ENCODE results near the gene TGOLN2.
"Not testable (repeated sequence)": the region's sequence is repeated elsewhere in the genome, so short reads cannot be mapped to it uniquely, and the experiment has no call there.

The TGOLN2 gene

DNA sequence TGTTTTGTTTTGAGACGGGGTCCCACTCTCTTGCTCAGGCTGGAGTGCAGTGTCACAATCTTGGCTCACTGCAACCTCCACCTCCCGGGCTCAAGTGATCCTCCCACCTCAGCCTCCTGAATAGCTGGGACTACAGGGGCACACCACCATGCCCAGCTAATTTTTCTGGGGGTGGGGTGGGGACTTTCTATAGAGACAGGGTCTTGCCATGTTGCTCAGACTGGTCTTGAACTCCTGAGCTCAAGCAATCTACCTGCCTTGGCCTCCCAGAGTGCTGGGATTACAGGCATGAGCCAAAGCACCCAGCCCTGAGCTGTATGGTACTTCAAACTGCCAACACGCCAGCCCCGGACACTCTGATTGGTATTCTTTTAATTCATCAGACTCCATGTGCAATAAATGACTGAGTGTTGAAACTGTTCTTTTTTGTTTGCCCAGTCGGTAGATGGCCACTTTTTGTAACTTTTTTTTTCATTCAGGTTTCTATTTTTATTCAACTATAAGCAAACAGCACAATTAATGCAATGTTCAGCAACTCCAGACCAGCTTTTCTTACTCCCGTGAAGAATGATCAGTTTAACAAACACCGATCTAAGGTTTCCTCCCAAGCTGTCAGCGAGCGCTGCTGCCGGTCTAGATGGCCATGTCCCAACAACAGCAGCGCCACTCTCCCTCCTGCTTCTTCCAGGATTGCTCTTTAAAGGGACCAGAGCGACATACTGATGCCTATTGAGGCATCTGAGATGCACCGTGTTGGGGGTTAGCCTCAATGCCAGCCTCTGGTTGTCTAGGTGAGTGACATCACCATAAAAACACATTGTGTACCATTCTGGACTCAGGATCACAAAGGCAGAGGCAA, 12.5 kb upstream of the TGOLN2 start:
- no peak for DNase-seq (ENCODE audit: low read depth, low spot score)

- no peak for DNase-seq (ENCODE audit: low read depth, low spot score)
Measured at GRCh38 chr2:85334928-85335327, 7.1 kb upstream of the TGOLN2 start.

- DNase-seq (ENCODE audit: low read depth, low spot score) = not testable (repeated sequence)
Measured at GRCh38 chr2:85333877-85334276, 6.1 kb upstream of the TGOLN2 start.

GRCh38 chr2:85330839-85331636, 3.2 kb upstream of the TGOLN2 start:
- no peak for DNase-seq (ENCODE audit: low read depth, low spot score)

DNA sequence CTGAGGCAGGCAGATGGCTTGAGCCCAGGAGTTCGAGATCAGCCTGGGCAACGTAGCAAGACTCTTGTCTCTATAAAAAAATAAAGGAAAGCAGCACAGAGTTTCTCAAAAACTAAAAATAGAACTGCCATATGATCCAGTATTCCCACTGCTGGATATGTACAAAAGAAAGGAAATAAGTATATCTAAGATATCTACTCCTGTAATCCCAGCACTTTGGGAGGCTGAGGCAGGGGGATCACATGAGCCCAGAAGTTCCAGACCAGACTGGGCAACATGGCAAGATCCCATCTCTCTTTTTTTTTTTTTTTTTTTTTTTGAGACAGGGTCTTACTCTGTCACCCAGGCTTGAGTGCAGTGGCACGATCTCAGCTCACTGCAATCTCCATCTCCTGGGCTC, 1.9 kb upstream of the TGOLN2 start:
- DNase-seq (ENCODE audit: low read depth, low spot score) = not testable (repeated sequence)

DNA sequence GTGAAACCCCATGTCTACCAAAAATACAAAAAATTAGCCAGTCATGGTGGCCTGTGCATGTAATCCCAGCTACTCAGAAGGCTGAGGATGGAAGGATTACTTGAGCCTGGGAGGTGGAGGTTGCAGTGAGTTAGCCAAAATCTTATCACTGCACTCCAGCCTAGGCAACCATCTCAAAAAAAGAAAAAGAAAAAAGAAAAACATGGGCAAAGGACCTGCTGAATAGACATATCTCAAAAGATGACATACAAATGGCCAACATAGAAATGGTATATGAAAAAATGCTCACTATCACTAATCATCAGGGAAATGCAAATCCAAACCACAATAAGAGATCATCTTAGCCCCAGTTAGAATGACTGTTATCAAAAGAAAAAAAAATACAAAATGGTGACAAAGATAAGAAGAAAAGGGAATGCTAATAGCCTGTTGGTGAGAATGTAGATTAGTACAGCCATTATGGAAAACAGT, 1.4 kb upstream of the TGOLN2 start:
- DNase-seq (ENCODE audit: low read depth, low spot score) = no peak

GRCh38 chr2:85327160-85327821, 498 bp downstream of the TGOLN2 start:
- no peak for DNase-seq (ENCODE audit: low read depth, low spot score)

- no peak for DNase-seq (ENCODE audit: low read depth, low spot score)
Measured at GRCh38 chr2:85326406-85327159, 1.2 kb downstream of the TGOLN2 start.

- no peak for DNase-seq (ENCODE audit: low read depth, low spot score)
Measured at GRCh38 chr2:85325466-85325811, 2.4 kb downstream of the TGOLN2 start.

DNA sequence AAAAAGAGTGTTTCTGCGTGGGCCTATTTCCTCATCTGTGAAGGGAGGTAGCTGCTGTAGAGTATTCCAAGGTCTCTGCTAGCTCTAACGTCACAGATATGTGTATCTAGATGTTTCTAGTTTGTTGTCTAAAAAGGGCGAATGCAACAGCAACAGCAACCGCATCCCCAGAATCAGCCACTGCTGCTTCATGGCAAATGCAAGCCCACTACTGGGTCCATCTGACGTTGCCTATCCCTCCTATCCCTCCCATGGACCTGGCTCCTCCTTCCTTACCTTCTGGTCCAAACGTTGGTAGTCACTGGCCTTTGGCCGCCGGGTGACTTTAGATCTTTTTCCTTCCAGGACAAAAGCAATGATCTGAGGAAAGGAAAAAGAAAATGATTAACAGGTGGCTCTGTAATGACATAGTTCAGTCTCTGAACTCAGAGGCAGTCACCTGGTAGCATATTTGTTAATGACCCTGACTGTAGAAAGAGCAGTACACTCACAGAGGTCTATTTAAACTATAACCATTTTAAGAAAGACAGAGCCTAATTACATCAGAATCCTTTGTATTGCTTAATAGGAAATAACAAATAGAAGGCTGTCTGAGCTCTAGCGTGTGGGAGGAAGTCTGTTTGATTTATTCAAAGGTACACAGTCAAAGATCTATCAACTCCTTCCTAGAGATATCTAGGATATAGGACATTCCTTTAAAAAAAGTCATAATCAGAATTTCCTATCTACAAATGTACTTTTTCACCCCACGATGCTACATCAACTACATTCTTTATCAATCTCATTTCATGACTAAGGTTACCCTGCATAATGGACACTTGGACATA, 2.9 kb downstream of the TGOLN2 start:
- DNase-seq (ENCODE audit: low read depth, low spot score) = no peak

DNA sequence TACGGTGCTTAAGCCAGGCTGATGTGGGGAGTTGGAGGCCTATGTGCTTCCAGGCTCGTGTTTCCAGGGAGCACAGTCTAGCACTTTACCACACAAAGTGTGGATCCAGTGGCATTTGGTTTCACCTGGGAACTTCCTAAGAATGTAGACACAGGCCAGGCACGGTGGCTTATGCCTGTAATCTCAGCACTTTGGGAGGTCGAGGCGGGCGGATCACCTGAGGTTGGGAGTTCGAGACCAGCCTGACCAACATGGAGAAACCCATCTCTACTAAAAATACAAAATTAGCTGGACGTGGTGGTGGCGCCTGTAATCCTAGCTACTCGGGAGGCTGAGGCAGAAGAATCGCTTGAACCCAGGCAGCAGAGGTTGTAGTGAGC, 3.8 kb downstream of the TGOLN2 start:
- not testable (repeated sequence) for DNase-seq (ENCODE audit: low read depth, low spot score)

DNA sequence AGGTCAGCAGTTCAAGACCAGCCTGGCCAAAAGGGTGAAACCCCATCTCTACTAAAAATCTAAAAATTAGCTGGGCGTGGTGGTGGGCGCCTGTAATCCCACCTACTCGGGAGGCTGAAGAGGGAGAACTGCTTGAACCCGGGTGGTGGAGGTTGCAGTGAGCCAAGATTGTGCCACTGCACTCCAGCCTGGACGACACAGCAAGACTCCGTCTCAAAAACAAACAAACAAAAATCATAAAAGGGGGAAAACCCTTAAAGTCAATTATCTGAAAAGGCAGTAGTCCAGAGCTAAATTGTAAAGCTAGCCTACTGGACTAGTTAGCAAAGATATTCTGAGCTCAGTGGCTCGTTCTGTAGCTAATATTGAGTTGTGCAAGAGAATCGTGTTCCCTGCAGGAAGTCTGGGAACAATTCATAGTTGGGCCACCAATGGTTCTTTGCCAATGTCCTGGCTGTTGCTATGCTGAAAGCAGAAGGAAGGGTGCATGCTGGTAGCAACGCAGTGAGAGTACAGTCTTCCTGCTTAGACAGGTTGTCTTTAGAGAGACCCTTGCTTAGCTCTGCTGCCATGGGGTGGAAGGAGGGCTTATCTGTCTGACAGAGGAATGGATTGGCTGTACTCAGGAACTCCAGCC, 4.3 kb downstream of the TGOLN2 start:
- DNase-seq (ENCODE audit: low read depth, low spot score) = no peak

GRCh38 chr2:85319796-85320195, 8.0 kb downstream of the TGOLN2 start:
- no peak for DNase-seq (ENCODE audit: low read depth, low spot score)

GRCh38 chr2:85318222-85319074, 9.3 kb downstream of the TGOLN2 start:
- no peak for DNase-seq (ENCODE audit: low read depth, low spot score)

DNA sequence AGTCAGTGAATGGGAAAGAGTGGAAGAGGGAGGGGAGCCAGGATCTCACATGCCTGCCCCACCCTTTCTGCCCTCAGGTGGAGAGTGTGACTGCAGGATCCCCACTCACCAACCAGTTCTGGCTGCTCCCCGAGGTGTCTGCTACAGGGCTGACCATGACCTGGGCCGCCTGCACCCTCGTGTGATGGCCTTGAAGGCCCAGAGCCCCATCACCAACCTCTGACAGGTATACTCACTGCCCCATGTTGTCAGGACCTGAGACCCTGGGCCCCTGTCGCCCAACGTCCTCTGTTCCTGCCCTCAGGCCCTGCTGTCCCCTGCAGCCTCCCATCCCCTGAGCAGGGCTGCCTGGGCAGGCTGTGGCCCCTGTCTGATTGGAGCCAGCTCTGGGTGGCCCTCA, 11.9 kb downstream of the TGOLN2 start:
- not testable (repeated sequence) for DNase-seq (ENCODE audit: low read depth, low spot score)

DNA sequence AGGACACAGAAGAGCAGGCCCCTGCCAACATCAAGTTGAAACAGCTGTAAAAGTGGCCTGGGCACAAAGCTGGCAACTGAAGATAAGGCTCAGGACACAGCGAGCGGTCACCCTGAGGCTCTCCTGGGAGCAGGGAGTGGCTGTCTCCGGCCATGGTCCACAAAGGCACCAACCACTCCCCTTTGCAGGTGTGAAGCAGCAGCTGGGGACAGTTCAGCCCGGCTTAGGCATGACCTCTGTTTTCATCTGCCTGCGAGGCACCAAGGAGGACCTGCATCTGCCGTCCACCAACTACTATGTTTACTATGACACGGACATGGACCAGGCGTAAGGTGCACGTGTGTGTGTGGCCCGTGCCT, 12.9 kb downstream of the TGOLN2 start:
- DNase-seq (ENCODE audit: low read depth, low spot score) = no peak

GRCh38 chr2:85312404-85312803, 15.4 kb downstream of the TGOLN2 start:
- DNase-seq (ENCODE audit: low read depth, low spot score) = no peak

DNA sequence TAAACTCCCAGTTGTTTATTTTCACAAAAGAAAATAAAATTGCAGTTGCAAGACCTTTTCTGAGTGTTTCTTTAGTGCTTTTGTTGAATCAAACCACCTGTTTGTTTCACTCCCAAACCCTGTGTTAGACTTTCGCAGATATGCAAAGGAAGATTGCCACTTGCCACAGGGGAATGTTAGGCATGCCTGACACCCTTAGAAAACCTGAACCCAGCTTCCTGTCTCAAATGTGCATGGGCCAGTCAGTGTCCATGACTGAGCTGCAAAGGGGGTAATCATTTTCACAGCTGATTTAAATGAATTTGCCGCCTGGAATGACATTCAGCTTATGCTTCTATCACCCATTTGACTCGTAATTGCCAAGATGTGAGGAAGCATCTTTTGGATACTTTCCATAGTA, 17.5 kb downstream of the TGOLN2 start:
- DNase-seq (ENCODE audit: low read depth, low spot score) = no peak

GRCh38 chr2:85309699-85310321, 18.0 kb downstream of the TGOLN2 start:
- no peak for DNase-seq (ENCODE audit: low read depth, low spot score)

Measured in iPS DF 19.7 (cell line).